ENCODE data around the gene RAET1G.

Gene RAET1G

DNA sequence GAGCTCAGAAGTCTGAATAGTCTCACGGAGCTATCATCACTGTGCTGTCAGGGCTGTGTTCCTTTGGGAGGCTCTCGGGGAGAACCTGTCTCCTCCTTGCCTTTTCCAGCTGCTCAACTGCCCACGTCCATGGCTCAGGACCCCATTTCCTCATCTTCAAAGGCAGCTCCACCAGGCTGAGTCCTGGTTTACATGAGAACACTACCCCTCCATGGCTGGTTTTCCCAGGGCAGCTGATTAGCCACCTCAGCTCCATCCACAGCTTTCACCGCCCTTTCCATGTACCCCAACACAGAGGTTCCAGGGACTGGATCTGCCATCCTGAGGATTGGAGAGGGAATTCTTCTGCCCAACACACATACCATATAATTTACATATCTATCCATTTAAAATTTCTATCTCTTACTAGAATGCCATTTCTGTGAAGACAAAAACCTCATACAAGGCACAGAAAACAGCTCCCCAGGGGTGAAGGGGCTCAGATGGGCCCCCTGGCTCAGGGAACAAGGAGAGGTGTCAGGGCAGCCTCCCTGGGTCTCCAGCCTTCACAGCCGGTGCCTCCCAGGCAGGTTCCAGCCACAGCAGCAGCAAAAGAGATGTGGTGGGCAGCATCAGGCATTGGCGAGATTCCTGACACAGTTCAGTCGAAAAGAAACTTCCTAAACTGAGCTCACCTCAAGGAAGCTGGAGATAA is 22.8 kb downstream of the RAET1G start:
- FAIRE-seq (no peak), DNase-seq (ENCODE audit: insufficient read length, low spot score) (no peak)
- TF ChIP-seq, protein P1, sequence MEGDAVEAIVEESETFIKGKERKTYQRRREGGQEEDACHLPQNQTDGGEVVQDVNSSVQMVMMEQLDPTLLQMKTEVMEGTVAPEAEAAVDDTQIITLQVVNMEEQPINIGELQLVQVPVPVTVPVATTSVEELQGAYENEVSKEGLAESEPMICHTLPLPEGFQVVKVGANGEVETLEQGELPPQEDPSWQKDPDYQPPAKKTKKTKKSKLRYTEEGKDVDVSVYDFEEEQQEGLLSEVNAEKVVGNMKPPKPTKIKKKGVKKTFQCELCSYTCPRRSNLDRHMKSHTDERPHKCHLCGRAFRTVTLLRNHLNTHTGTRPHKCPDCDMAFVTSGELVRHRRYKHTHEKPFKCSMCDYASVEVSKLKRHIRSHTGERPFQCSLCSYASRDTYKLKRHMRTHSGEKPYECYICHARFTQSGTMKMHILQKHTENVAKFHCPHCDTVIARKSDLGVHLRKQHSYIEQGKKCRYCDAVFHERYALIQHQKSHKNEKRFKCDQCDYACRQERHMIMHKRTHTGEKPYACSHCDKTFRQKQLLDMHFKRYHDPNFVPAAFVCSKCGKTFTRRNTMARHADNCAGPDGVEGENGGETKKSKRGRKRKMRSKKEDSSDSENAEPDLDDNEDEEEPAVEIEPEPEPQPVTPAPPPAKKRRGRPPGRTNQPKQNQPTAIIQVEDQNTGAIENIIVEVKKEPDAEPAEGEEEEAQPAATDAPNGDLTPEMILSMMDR (IDR thresholded peaks at IDR 0.05; ENCODE audit: insufficient read depth, missing control alignments) = no peak

DNA sequence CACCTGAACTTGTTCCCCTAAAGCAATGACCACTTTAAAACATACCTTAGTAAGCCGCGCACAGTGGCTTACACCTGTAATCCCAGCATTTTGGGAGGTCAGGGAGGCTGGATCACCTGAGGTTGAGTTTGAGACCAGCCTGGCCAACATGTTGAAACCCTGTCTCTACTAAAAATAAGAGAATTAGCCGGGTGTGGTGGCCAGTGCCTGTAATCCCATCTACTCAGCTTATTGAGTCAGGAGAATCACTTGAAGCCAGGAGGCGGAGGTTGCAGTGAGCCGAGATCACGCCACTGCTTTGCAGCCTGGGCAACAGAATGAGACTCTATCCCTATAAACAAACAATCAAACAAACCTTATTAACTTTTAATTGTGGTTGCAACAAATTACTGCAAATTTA is 23.4 kb downstream of the RAET1G start:
- FAIRE-seq (no peak), DNase-seq (ENCODE audit: insufficient read length, low spot score) (no peak)
- TF ChIP-seq, protein P1 (IDR thresholded peaks at IDR 0.05; ENCODE audit: insufficient read depth, missing control alignments) = no peak

DNA sequence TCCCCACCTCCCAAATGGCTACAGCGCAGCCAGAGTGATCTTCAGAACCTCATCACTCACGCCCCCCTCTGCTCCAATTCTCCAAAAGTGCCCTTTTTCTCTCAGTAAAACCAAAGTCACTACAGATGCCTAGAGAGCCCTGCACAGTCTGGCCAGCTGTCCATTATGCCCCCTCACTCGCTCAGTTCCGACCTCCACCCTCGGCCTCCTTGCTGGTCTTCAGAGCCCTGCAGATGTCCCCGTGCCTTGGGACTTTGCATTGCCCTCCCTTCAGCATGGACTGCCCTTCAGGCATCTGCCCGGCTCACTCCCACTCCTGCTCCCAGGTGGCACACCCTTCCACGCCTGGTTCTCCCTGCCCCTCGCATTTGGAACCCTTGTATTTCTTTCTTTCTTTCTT is 24.0 kb downstream of the RAET1G start:
- DNase-seq (ENCODE audit: insufficient read length, low spot score) = no peak
- FAIRE-seq = no peak
- TF ChIP-seq, protein P1 (IDR thresholded peaks at IDR 0.05; ENCODE audit: insufficient read depth, missing control alignments) = no peak

DNA sequence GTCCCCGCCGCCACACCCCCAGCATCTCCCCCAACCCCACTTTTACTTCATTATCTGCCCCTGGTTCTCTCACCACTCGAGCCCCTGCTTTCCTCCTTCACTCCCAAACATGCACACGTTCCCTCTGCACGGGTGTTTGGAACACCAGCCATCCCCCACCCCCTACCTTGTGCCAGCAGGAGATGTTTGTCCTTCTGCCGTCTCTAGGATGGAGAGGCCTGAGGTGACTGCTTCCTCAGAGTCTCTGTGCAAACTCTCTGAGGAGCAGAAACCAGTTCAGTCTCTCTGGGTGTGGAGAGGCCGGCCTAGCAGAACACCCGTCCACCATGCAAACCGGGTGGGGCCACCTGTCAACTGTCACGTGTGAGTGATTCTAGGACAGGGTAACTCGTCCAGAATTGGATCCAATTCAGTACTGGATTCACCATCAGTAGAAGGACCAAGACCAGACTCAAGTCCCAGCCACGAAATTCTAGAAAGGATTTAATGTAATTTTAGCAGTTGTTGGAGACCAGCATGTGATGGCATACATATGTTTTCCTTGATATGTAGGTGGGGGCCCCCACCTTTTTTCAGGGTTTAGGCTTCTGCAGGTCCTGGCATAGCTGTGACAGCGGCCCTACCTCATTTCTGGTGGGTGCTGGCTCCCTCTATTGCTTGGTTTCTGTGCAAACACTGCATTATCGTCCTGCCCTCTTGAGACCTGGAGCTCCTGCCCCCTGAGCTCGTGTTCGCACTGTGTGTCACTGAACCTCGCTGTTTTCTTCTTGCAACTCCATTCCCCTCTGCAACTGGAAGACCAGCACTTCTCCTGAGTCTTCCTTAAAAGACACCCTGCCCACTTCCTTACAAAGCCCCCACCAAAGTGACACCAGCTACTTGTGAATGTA is 24.8 kb downstream of the RAET1G start, which contains the start of gene RAET1E:
Gene RAET1E (minus strand): TSS at position 259 of the 890 bp plus-strand sequence. CDS start 7,212 bp downstream, outside the sequence.
- TF ChIP-seq, protein P1 (IDR thresholded peaks at IDR 0.05; ENCODE audit: insufficient read depth, missing control alignments) = peak; percentile 22

DNA sequence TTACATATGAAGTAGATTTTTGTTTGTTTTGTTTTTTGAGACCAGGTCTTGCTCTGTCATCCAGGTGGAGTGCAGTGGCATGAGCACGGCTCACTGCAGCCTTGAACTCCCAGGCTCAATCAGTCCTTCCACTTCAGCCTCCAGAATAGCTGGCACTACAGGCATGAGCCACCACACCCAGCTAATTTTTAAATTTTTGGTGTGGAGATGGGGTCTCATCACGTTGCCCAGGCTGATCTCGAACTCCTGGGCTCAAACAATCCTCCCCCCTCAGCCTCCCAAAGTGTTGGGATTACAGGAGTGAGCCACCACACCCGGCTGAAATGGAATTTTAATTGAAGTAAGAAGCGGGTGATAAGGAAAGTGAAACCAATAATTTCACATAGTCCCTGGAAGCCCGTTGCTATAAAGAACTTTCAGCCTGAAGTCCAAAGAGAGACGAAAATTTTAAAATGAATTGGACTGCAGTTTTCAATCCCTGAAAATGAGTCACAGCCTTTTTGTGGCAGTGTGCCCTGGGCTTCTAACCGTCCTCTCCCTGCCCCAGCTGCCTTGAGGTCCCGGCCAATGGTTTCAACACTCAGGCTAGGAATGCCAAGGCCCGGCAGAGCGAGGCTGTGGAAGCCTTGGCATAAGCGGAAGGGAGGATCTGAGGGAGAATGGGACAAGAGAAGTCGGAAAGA is 25.8 kb downstream of the RAET1G start:
- DNase-seq (ENCODE audit: insufficient read length, low spot score) (no peak), FAIRE-seq (no peak)
- TF ChIP-seq, protein P1 (IDR thresholded peaks at IDR 0.05; ENCODE audit: insufficient read depth, missing control alignments) = no peak

More for the DNA sequence above, 24.8 kb downstream of the RAET1G start, which contains the start of gene RAET1E:
- FAIRE-seq (no peak), DNase-seq (ENCODE audit: insufficient read length, low spot score) (no peak)

DNA sequence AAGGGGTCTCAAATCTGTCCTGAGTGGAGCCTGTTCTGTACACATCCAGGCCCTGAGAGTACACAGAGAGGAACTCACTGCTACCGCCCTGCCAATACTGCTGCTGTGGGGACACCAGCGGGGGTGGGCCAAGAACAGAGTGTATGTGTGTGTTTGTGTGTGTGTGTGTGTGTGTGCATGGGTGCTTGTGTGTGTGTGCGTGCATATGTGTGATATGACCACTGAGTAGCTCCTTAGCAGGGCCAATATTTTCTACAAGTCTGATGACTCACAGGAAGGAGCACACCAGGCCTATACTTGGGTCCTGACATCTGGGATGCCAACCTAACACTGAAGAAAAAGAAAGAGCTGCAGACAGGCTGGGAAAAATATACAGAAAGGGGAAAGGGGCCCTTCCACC is 26.4 kb downstream of the RAET1G start:
- DNase-seq (ENCODE audit: insufficient read length, low spot score) (no peak), FAIRE-seq (no peak)
- TF ChIP-seq, protein P1 (IDR thresholded peaks at IDR 0.05; ENCODE audit: insufficient read depth, missing control alignments) = no peak
